GM10266 (cell line): ENCODE measurements around the gene MTFR1L.

ENCODE experiments used
- DNase-seq: peaks from one replicate; pipeline ENCODE4 v3.0.0; 2012; ENCODE audit errors: extremely low spot score
- CTCF ChIP-seq: IDR thresholded peaks from 2 replicates; pipeline ENCODE4 v1.5.1; 2012; ENCODE audit warnings: mild to moderate bottlenecking, low read depth; ENCODE audit not compliant: control insufficient read depth, insufficient read depth; ENCODE audit errors: missing control alignments

The MTFR1L gene

GRCh38 chr1:25793585-25794170 lies 26.1 kb upstream of the MTFR1L start:
- no peak for DNase-seq
- TF ChIP-seq CTCF, result no peak

GRCh38 chr1:25794325-25794724 lies 25.4 kb upstream of the MTFR1L start:
- no peak for TF ChIP-seq CTCF
- no peak for DNase-seq

GRCh38 chr1:25795211-25795610 lies 24.5 kb upstream of the MTFR1L start:
- no peak for DNase-seq
- no peak for TF ChIP-seq CTCF

- DNase-seq, result no peak
- no peak for TF ChIP-seq CTCF
These were observed 23.6 kb upstream of the MTFR1L start for GRCh38 chr1:25795946-25796810.

- DNase-seq, result peak; percentile 74
These were observed 22.8 kb upstream of the MTFR1L start for GRCh38 chr1:25796811-25797458.

GRCh38 chr1:25797939-25798338 lies 21.8 kb upstream of the MTFR1L start:
- DNase-seq, result peak; percentile 67

More at GRCh38 chr1:25796811-25797458, 22.8 kb upstream of the MTFR1L start:
- peak; percentile 87 for TF ChIP-seq CTCF

More at GRCh38 chr1:25797939-25798338, 21.8 kb upstream of the MTFR1L start:
- TF ChIP-seq CTCF, result peak; percentile 42
